ENCODE data around the gene ZNF274.
"Not testable (repeated sequence)": the region's sequence is repeated elsewhere in the genome, so short reads cannot be mapped to it uniquely, and the experiment has no call there.

ZNF274 gene

DNA sequence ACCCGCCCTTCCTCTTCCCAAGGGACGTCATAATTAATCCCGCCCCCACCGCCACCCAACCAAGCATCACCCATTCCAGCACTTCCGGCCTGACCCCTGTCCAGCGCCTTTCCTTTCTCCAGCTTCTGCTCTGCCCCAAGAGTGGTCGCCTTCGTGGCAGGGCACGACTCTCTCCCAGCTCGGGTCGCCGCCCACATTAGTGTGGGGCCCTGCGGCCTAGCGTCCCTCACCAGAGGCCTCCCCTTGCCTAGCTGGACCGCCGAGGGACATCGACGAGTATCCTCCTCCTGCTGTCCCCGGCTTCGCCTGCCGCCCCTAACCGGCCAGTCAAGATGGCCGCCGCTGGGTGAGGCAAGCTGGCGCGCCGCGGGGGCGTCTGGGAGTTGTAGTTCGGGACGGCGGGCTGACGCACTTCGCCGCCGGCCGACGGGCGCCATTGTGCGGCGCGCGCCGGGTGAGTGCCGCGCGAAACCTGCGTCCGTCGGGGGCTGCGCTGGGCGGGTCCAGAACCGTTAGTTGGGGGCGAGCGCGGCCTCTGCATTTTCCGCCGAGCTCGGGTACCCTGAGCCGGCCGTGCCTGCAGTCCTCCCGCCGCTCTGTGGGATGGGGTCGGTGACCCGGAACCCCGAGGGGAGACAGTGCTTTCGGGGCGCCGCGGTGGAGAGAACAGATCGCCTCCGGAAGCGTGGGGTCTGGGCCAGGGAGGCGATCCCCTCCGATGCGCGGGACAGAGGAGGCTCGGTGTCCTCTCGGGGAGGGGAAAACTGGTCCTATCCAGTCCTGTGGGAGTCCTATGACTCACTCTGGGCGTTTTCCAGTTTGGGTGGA is at the start of gene ZNF274:
TSS of gene ZNF274 (plus strand) at position 73 of the 828 bp plus-strand sequence. CDS start 905 bp downstream, outside the sequence.
- DNase-seq (ENCODE audit: low spot score): peak; percentile 29

DNA sequence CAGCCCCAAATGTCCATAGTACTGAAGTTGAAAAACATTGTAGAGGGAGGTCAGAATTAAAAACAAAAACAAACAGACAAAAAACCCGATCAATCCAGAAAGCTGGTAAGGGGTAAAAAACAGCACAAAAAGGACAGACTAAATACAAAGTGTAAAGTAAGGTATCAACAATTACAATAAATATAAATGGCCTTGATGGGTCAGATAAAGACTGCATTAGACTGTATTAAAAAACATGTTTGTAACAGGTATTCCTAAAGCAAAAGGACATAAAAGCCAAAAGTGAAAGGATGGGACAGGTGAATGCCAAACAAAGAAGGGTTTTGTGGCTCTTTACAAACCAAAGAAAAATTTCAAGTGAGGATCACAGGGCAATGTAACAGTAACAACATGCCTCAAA is 48.6 kb upstream of the ZNF274 start:
- DNase-seq (ENCODE audit: low spot score): no peak

DNA sequence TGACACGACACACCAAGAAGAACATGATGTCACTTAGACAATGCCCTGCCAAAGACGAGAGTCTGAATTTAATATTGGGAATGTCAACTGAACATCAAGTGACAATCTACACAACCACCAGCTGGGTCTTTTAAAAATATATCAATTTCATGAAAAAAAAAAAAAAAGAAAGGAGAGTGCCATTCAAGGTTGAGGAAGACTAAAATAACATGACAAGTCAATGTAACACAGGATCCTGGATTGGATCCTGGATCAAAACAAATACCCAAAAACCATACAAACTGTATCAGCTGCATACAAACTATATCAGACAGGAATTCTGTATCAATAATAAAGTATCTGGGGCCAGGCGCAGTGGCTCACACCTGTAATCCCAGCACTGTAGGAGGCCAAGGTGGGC is 37.0 kb upstream of the ZNF274 start:
- no peak for DNase-seq (ENCODE audit: low spot score)

DNA sequence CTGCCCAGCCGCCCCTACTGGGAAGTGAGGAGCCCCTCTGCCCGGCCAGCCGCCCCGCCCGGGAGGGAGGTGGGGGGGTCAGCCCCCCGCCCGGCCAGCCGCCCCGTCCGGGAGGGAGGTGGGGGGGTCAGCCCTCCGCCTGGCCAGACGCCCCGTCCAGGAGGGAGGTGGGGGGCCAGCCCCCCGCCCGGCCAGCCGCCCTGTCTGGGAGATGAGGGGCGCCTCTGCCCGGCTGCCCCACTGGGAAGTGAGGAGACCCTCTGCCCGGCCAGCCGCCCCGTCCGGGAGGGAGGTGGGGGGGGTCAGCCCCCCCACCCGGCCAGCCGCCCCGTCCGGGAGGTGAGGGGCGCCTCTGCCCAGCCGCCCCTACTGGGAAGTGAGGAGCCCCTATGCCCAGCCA is 35.4 kb upstream of the ZNF274 start:
- DNase-seq (ENCODE audit: low spot score): not testable (repeated sequence)

DNA sequence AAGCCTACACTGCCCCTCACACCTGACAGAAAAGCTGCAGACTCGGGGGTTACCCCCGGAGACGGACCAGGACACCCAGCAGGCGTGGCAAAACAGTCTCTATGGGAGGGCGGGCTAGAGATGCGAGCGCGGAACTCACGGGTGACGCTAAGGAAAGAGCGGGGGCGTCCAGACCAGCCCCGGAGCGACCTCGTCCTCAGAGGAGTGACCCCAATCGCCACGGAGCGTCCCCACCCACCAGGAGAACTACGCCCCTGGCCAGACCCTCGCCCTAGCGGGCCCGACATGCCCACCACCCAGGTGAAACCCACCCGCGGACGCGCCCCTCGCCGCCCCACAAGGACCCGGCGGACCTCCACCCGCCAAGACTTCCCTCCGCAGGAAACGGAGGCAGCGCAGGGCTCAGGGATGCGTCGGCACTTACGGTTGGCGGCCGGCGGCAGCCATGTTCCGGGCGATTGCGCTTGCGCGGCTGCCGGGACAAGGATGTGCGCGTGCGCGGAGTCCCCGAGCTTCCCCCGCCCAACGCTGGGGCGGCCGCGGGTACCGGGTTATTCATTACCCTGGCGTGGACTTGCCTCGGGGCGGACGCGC is 32.4 kb upstream of the ZNF274 start, which contains the start of gene ZNF329:
TSS of gene ZNF329 (minus strand) at position 462 of the 594 bp plus-strand sequence. CDS start 21,286 bp downstream, outside the sequence.
- peak; percentile 89 for DNase-seq (ENCODE audit: low spot score)

DNA sequence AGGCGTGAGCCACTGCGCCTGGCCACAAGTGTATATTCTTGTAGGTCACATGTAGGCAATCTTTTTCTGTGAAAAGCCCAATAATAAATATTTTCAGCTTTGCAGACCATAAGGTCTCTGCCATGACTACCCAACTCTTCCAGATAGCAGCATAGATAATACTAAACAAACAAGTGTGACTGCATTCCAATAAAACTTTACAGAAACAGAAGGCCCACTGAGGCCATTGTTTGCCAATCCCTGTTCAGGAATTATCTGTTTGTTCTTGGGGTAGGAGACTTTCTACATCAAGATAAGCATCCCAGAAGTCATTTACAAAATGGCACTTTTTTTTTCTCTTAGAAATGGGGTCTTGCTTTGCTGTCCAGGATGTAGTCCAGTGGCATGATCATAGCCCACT is 29.5 kb upstream of the ZNF274 start:
- no peak for DNase-seq (ENCODE audit: low spot score)

DNA sequence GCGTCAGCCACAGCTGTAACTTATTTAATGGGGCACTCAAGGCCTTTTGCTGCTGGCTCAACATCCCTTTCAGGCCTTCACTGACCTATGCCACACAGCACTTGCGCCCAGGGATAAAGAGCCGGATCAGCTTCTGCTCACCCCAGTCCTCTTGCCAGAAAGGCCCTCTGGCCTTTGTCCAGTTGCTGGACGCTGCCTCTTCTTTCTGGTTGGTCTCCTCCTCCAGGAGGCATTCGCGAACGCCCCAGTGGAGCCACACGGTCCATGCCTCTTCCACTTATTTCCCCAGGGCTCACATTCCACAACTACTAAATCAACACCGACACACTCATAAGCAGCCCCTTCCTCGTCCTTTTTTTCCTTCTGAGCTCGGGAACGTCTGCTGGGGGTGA is 28.6 kb upstream of the ZNF274 start:
- no peak for DNase-seq (ENCODE audit: low spot score)

DNA sequence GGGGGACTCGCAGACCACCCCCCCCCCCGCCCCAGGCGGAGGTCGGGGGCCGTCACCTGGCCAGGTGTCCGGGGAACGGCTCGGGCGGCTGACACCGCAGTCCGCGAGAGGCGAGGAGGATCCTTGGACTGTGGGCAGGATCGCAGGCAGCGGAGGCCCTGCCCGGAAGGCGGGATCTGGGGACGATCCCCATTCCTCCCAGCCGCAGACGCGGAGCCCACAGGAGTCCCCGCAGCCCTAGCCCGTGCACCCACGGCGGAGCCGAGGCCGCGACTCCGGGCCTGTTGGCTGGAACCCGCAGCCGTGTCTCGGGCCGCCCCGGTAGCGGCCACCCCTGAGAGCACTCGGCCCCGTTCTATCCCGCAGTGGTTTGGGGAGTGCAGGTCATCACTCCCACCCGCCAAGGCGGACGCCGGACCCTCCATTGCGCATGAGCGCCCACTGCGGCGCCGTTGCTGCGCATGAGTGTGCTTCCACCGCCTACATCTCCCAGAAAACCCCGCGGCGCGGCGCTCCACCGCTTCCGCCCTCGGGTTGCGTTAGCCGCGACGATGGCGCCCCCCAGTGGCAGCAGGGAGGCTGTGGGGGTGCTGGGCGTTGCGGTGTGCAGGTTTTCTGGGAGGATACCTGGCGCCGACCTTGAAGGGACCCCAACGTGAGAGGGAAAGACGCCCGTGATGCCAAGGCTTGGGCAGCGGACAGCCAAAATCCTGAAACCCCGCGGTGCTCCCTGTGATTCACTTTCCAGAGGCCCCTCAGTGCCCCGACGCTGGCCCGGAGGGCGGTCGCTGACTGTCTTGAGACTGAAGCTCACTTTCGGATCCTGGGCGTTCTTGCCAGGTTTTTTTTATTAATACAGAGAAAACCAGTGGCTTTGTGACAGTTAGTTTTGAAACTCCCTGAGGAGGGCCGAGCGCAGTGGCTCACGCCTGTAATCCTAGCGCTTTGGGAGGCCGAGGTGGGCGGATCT is 27.9 kb upstream of the ZNF274 start:
- DNase-seq (ENCODE audit: low spot score): no peak

DNA sequence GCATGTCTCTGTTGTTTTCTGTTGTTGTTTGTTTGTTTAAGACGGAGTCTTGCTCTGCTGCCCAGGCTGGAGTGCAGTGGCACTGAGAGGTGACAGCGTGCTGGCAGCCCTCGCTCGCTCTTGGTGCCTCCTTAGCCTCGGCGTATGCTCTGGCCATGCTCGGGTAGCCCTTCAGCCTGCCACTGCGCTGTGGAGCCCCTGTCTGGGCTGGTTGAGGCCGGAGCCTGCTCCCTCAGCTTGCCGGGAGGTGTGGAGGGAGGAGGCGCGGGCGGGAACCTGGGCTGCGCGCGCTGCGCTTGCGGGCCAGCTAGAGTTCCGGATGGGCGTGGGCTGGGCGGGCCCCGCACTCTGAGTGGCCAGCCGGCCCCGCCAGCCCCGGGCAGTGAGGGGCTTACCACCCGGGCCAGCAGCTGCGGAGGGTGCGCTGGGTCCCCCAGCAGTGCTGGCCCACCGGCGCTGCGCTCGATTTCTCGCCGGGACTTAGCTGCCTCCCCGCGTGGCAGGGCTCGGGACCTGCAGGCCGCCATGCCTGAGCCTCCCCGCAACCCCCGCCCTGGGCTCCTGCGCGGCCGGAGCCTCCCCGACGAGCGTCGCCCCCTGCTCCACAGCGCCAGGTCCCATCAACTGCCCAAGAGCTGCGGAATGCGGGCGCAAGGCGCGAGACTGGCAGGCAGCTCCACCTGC is 25.7 kb upstream of the ZNF274 start:
- DNase-seq (ENCODE audit: low spot score): no peak

DNA sequence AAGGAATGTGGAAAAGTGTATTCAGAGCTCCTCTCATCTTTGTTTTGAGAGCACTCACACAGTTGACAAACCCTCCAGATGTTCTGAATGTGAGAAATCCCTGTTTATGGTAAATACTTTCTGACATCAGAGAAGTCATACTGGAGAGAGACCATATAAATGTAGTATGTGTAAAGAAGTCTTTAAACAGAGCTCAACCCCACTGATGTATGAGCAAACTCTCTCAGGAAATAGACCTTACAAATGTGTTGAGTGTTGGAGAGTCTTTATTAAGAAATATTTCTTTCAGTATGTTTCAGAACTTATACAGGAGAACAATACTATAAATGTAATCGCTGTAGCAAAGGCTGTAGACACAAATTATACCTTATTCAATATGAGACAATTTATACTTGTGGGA is 16.6 kb upstream of the ZNF274 start:
- DNase-seq (ENCODE audit: low spot score): no peak

DNA sequence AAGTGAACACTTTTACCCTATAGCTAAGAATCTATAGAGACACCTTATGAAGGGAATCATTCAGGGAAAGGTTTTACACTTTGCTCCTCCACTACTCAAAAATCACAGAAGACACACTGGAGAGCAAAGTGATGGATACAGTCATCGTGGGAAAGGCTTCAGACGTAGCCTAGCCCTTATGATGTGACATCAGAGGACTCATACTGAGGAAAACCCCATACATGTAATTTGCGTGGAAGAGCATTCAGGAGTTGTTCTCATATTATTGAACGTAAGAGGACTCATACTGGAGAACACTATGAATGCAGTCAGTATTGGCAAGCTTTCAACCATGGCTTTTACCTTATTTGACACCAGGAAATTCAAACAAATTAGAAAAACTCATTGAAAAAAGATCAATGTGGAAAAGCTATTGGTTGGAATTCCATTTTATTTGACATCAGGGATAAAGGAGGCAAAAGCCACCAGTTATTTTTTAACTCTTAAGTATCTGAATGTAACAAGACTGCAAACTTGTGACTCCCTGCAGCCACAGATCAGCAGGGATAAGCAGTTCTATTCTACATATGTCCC is 16.1 kb upstream of the ZNF274 start:
- no peak for DNase-seq (ENCODE audit: low spot score)

DNA sequence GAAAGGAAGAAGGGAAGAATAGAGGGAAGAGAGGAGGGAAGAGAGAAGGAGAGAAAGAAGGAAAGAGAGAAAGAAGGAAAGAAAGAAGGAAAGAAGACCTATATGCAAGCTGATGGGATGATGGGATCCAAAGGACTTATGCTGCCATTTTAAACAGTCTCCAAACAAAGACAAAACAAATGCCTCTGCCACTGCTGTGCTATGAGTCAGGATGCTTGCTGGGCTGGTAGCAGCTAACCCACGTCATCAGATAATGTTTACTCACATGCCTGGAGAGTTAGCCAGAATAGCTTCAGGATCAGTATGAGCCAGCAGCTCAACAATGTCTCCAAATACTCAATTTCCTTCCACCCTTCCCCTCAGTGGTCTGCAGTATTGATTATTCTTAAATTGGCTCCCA is 12.0 kb upstream of the ZNF274 start:
- DNase-seq (ENCODE audit: low spot score): peak; percentile 93

DNA sequence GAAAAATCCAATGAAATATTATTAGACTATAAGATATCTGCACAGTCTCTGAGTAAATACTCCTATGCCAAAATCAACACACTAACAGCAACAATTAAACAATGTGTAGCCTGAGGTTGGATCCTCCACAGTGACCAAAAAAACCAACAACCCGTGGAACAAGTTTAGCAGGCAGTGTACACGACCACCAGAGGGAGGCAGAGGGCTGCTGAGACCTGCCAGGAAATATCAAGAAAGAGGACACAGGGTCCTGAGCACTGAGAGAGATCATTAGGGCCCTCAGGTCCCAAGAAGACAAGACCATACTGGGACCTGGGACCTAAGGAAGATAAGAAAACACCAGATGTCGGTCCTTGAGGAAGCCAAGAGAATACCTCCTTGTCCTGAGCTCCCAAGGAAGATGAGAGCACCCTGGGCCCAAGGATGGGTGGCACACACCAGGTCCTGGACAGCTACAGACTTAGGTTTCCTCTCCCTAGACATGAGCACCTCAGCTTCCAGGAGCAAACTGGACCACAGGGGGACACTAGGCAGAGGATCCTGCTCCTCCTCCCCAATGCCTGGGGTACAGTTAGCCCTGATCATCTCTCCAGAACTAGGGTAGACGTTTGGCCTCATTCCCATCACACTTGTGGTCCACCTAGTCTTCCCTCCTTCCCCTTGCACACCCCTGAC is 822 bp upstream of the ZNF274 start:
- peak; percentile 72 for DNase-seq (ENCODE audit: low spot score)

DNA sequence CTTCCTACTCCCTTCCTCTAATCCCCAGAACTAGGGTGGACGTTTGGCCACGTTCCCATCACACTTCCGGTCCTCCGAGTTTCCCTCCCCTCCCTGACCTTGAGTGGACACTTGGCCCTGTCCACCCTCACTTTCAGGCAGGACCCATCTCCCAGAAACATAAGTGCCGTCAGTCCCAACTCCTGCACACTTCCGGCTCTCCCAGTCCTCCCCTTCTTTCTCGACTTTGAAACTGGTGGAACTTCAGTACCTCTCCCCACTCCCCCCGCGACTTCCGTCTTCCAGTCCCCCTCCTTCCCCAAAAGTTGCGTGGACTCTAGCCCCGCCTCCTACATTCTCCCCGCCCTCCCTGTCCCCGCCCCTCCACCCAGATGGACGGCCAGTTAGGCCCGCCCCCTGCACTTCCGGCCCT is 278 bp upstream of the ZNF274 start:
- no peak for DNase-seq (ENCODE audit: low spot score)

DNA sequence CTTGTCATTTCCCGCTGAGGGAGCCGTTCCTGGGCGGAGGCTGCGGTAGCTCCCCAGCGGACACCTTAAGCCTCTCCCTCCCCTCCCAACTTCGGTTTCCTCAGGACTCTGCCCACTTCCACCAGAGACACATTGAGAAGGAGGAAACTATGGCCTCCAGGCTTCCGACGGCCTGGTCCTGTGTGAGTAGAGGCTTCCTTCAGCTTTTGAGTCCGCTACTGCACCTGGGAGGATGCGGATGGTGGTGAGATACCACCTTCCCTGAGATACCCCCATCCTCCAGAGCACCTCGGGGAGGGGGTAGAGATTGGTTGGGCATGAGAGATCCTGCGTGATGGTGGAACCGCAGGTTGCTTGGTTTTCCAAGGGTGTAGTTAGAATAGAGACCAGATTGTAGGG is 955 bp downstream of the ZNF274 start:
- DNase-seq (ENCODE audit: low spot score): no peak

DNA sequence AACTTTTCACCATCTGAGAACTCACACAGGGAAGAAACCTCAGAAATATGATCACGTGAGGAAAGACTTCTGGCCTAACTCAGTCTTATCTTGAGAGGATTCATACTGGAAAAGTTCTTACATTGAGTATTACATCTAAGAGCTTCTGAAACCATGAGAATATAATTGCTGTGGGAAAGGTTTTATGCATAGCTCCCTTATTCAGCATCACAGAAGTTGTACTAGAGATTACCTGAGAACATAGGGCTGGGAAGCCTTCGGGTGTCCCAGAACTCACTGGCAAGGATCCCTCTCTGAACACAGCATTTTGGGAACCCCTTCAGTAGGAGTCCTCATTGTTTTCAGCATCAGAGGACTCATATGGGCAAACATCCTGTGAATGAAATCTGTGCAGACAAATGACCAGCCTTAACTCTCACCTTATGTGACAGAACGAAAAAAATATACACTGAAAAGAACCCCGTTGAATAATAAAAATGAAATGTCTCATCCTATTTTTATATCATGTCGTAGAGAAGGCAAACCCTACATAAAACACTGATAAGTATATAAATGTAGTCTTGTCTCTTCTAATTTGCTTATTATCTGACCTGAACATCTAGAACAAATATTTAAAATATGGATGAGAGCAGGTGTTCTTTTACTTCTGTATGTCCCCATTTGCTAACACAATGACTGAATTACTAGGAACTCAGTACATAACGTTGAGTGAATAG is 14.2 kb downstream of the ZNF274 start:
- no peak for DNase-seq (ENCODE audit: low spot score)

DNA sequence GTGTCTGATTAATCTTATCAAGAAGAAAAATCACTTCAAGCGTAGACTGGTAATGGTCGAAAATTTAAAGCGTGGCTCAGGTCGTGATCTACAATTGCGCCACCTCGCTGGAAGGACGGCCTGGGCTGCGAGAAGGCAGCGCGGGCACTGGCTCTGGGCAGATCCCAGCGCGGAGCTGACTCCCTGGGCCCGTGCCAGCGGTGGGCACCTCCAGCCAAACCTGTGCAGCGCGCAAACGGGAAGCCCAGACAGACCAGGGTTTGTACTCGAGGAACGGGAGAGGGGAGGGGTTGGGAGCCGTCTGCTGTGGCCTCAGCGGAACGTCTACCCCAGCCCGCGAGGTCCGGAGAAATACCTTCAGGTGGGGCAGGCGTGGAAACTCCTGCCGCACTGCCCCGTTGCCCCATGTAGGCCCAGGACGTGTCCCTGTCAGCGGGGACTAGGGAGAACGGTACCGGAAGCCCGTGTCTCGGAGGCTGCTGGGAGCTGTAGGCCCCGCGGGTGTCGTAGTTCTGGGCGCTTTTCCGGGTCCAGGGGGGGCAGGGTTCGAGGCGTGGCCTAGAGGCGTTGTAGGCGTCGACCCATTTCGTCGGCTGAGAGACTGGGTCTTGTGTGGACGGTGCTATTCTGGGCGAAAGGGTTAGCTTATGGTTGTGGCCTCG is 21.1 kb downstream of the ZNF274 start:
- DNase-seq (ENCODE audit: low spot score): no peak

DNA sequence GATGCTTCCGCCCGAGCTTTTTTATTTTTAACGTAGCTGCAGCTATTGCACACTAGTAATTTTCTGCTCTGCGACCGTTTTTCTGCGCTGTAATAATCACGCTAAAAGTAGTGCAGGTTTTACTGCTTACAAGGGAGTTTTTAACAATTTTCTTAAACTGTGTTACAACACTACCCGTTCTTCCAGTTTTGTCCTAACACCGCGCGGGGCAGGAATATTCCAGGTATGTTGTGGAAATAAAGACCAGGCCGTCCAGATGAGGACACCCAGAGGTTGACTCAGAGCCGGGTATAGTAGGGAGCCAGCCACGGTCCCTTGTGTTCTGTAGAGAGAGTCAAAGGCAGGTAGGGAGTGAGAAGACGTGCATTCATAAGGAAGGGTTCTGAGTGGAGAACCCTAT is 21.7 kb downstream of the ZNF274 start:
- no peak for DNase-seq (ENCODE audit: low spot score)

DNA sequence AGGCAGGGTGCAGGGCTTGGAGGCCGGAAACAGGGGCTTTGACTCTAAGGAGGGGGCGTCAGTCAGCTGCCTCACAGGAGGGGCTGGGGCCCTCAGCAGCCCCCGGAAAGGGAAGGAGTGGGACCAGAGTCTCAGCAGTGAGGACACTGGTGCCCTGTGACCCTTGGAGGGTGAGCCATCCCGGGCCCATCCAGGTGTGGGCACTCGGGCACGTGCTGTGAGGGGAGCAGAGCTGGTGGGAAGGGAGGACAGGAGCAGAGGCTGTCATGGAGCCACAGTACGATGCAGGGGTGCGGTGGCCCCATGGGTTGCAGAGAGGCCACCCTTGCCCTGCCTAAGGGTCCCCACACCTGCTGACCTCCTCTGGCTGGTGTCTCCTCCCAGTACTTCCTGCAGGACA is 26.7 kb downstream of the ZNF274 start:
- no peak for DNase-seq (ENCODE audit: low spot score)
